Measurements from ENCODE around the gene COBL. TPM values are rescaled to one million over a fixed set of nuclear protein-coding genes. Genes with fewer than 3 reads are reported as not detected.

COBL gene
- total and polyA plus RNA-seq, 2 of the 4 experiments (the other 2 are of a cell fraction): under 0.01 TPM; not detected in 1

DNA sequence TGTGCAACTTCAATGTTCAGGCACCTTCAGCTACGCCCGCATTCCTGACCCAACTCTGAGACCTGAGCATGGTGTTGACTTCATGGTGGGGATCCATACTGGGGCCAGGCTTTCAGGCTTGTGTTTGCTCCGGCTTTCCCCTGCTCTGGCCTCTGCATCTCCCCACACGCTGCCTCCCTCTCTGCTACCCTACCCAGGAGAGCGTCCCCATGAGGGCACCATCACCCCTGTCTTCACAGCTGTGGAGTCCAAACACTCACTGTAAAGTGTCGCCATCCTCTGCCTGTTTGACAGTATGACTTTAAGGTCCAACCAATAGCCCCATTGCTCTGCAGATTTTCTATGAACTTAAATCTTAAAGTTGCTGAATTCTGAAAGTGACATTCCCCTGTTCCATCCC is 334.9 kb downstream of the COBL start:
- H2AK5ac ChIP-seq (ENCODE audit: low read depth, low read length): no peak overlapping the region
- no peak overlapping the region for H3K14ac ChIP-seq (replicated peaks; ENCODE audit: low read depth, low read length)
- H2AK9ac ChIP-seq (replicated peaks; ENCODE audit: low read depth, low read length, poor library complexity): no peak overlapping the region
- 75% methylated on average over 2 of the region's 6 CpGs; no CpG with 5 or more reads in 1 of the 2 experiments for WGBS, 2 experiments (ENCODE audit: extremely low coverage in 2 of 2, insufficient read length in 1 of 2)
- no peak for ATAC-seq (ENCODE audit: low read depth)
- H4K8ac ChIP-seq (ENCODE audit: low read depth in 2 of 2, low read length in 2 of 2): no peak overlapping the region
- H3K27me3 ChIP-seq (ENCODE audit: control insufficient read depth, insufficient read depth, low read length): peaks cover 16% of the 10 kb centered on the region
- ChIA-PET CTCF (no interaction called here), POLR2A (ENCODE audit: unreplicated experiment) (no interaction called here)
- H3K18ac ChIP-seq (ENCODE audit: low read depth, low read length): no peak overlapping the region
- no peaks in the 10 kb centered on the region for H3K4me1 ChIP-seq (ENCODE audit: control insufficient read depth, insufficient read depth, low read length)
- H2BK20ac ChIP-seq (ENCODE audit: low read depth, low read length): no peak overlapping the region
- no peak overlapping the region for H3K4me3 ChIP-seq (ENCODE audit: insufficient read depth, low read depth, low read length)
- no peak overlapping the region for H3K9ac ChIP-seq (ENCODE audit: low read depth, low read length)
- BruUV-seq (replicated peaks): no TSS peak
- no peaks in the 10 kb centered on the region for H3K36me3 ChIP-seq (ENCODE audit: control insufficient read depth, insufficient read depth, low read length)
- no peak overlapping the region for H3K23ac ChIP-seq (ENCODE audit: low read depth, low read length)
- no peak overlapping the region for H3K56ac ChIP-seq (ENCODE audit: extremely low read depth, insufficient read depth, low read length)
- no peaks in the 10 kb centered on the region for H3K79me1 ChIP-seq (ENCODE audit: low read depth in 1 of 2, low read length in 2 of 2)
- no peak overlapping the region for H2AFZ ChIP-seq (replicated peaks; ENCODE audit: low read length, poor library complexity)
- DNase-seq: no peak
- no peak overlapping the region for H2BK5ac ChIP-seq (ENCODE audit: low read depth, low read length, poor library complexity, severe bottlenecking)
- H3K9me1 ChIP-seq (ENCODE audit: insufficient read depth, low read length): no peaks in the 10 kb centered on the region
- no peak overlapping the region for H2BK120ac ChIP-seq (ENCODE audit: low read depth, low read length)
- TF ChIP-seq MAFK (IDR thresholded peaks at IDR 0.05; ENCODE audit: low read depth, low read length) (no peak), CEBPB (IDR thresholded peaks at IDR 0.05; ENCODE audit: low read depth, low read length) (no peak), RAD21 (IDR thresholded peaks at IDR 0.05; ENCODE audit: low read length) (no peak), RCOR1 (IDR thresholded peaks at IDR 0.05; ENCODE audit: insufficient replicate concordance, low read length) (no peak), NFE2L2 (IDR thresholded peaks at IDR 0.05; ENCODE audit: low read depth, low read length) (no peak), CHD1 (IDR thresholded peaks at IDR 0.05; ENCODE audit: low read depth, low read length) (no peak), MAZ (IDR thresholded peaks at IDR 0.05; ENCODE audit: borderline replicate concordance, low read depth, low read length) (no peak), SMC3 (IDR thresholded peaks at IDR 0.05; ENCODE audit: low read depth, low read length) (no peak), RFX5 (IDR thresholded peaks at IDR 0.05; ENCODE audit: low read depth, low read length) (no peak), MXI1 (IDR thresholded peaks at IDR 0.05; ENCODE audit: borderline replicate concordance, low read depth, low read length) (no peak), BHLHE40 (IDR thresholded peaks at IDR 0.05; ENCODE audit: low read depth, low read length) (no peak), FOS (IDR thresholded peaks at IDR 0.05; ENCODE audit: low read depth, low read length) (no peak), POLR2A (IDR thresholded peaks at IDR 0.05; ENCODE audit: low read depth, low read length) (no peak)
- TF ChIP-seq, protein P1, sequence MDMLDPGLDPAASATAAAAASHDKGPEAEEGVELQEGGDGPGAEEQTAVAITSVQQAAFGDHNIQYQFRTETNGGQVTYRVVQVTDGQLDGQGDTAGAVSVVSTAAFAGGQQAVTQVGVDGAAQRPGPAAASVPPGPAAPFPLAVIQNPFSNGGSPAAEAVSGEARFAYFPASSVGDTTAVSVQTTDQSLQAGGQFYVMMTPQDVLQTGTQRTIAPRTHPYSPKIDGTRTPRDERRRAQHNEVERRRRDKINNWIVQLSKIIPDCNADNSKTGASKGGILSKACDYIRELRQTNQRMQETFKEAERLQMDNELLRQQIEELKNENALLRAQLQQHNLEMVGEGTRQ (IDR thresholded peaks at IDR 0.05; ENCODE audit: low read depth, low read length): no peak
- TF ChIP-seq, protein P2, sequence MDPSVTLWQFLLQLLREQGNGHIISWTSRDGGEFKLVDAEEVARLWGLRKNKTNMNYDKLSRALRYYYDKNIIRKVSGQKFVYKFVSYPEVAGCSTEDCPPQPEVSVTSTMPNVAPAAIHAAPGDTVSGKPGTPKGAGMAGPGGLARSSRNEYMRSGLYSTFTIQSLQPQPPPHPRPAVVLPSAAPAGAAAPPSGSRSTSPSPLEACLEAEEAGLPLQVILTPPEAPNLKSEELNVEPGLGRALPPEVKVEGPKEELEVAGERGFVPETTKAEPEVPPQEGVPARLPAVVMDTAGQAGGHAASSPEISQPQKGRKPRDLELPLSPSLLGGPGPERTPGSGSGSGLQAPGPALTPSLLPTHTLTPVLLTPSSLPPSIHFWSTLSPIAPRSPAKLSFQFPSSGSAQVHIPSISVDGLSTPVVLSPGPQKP (IDR thresholded peaks at IDR 0.05; ENCODE audit: borderline replicate concordance, low read depth, low read length): no peak
- TF ChIP-seq, protein P3, sequence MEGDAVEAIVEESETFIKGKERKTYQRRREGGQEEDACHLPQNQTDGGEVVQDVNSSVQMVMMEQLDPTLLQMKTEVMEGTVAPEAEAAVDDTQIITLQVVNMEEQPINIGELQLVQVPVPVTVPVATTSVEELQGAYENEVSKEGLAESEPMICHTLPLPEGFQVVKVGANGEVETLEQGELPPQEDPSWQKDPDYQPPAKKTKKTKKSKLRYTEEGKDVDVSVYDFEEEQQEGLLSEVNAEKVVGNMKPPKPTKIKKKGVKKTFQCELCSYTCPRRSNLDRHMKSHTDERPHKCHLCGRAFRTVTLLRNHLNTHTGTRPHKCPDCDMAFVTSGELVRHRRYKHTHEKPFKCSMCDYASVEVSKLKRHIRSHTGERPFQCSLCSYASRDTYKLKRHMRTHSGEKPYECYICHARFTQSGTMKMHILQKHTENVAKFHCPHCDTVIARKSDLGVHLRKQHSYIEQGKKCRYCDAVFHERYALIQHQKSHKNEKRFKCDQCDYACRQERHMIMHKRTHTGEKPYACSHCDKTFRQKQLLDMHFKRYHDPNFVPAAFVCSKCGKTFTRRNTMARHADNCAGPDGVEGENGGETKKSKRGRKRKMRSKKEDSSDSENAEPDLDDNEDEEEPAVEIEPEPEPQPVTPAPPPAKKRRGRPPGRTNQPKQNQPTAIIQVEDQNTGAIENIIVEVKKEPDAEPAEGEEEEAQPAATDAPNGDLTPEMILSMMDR (conservative IDR thresholded peaks at IDR 0.05; ENCODE audit: low read depth, low read length): no peak
- no peak overlapping the region for H3K4me2 ChIP-seq (ENCODE audit: low read depth, low read length)
- in situ Hi-C loops (cut with MboI; ENCODE audit: low sequenced_read_pairs) (no loop called here), dilution Hi-C loops (cut with HindIII; ENCODE audit: low sequenced_read_pairs, unreplicated experiment) (no loop called here), intact Hi-C loops (cut with micrococcal nuclease) (loop anchor here (10.0 kb wide), 1 partner anchor 497 kb away; no protein-coding TSS in a partner anchor)
- no peak overlapping the region for H2BK15ac ChIP-seq (ENCODE audit: low read depth, low read length)
- H3K4ac ChIP-seq (ENCODE audit: low read depth, low read length): no peak overlapping the region
- H3K9me3 ChIP-seq (ENCODE audit: control insufficient read depth, insufficient read depth, low read length): no peaks in the 10 kb centered on the region
- H4K20me1 ChIP-seq (ENCODE audit: insufficient read depth, low read length): no peaks in the 10 kb centered on the region
- H4K5ac ChIP-seq (ENCODE audit: low read depth, low read length): no peak overlapping the region
- no peak overlapping the region for H4K91ac ChIP-seq (ENCODE audit: insufficient read depth, low read depth, low read length)
- H3K27ac ChIP-seq (ENCODE audit: insufficient read depth, low read length): no peak overlapping the region

Measured in IMR-90 (cell line).